Panc1 (cell line): Measurements from ENCODE around the gene KAT5. TPM values are rescaled to one million over a fixed set of nuclear protein-coding genes. Genes with fewer than 3 reads are reported as not detected.

Experiments
- ATAC-seq: fragments of 200-7000 bp; cut with Tn5 transposase; 2 replicates; pipeline ENCODE4 v1.9.1; 2020; ENCODE audit warnings: mild to moderate bottlenecking, moderate library complexity
- BruUV-seq: library from RNA; stranded (reverse); fragments of 400-500 nt; replicated peaks from 2 replicates; lab custom pipeline; 2021; lab: Mats Ljungman, UMichigan
- CTCF ChIA-PET: fragments of 300-600 bp; sonication (Branson Sonifier 250); formaldehyde crosslinking; loops from one replicate; lab custom pipeline; 2022; ENCODE audit warnings: antibody characterized with exemption; lab: Charles Lee
- POLR2A ChIA-PET: fragments of 300-600 bp; sonication (Branson Sonifier 250); formaldehyde crosslinking; loops from one replicate; lab custom pipeline; 2022; ENCODE audit warnings: antibody characterized with exemption; lab: Charles Lee
- DNase-seq: peaks from one replicate; pipeline ENCODE4 v3.0.0-alpha.2; 2010; ENCODE audit warnings: low read depth, low spot score
- H3K27ac ChIP-seq: 2 replicates; pipeline ENCODE4 v1.5.1; 2011; ENCODE audit warnings: mild to moderate bottlenecking, low read length, inconsistent platforms
- H3K27me3 ChIP-seq: fragments of 200-500 bp; sonication (Bioruptor generic); 2 replicates; pipeline ENCODE4 v1.6.0; 2014; ENCODE audit warnings: low read length, inconsistent platforms; ENCODE audit not compliant: control insufficient read depth, insufficient read depth
- H3K36me3 ChIP-seq: fragments of 200-500 bp; sonication (Bioruptor generic); 2 replicates; pipeline ENCODE4 v1.5.1; 2014; ENCODE audit warnings: inconsistent platforms, mild to moderate bottlenecking, low read length, moderate library complexity; ENCODE audit not compliant: control insufficient read depth, insufficient read depth
- H3K4me1 ChIP-seq: 2 replicates; pipeline ENCODE4 v1.5.1; 2011; ENCODE audit warnings: inconsistent platforms, mild to moderate bottlenecking, low read length, moderate library complexity; ENCODE audit not compliant: control insufficient read depth, insufficient read depth
- H3K4me3 ChIP-seq, 2 experiments: 2 replicates each; pipeline ENCODE4 v1.5.1; 2011 to 2012; ENCODE audit warnings: low read depth in 2 of 2, low read length in 2 of 2, mild to moderate bottlenecking in 2 of 2, inconsistent platforms in 1 of 2, moderate library complexity in 1 of 2
- H3K9me3 ChIP-seq: fragments of 200-500 bp; sonication (Bioruptor generic); 2 replicates; pipeline ENCODE4 v1.5.1; 2014; ENCODE audit warnings: low read depth, mild to moderate bottlenecking, inconsistent platforms, low read length, moderate library complexity; ENCODE audit not compliant: control insufficient read depth, insufficient read depth
- POLR2AphosphoS5 ChIP-seq: IDR thresholded peaks from 2 replicates; pipeline ENCODE4 v1.6.1; 2012; ENCODE audit warnings: mild to moderate bottlenecking, low read depth, low read length, moderate library complexity
- SIN3A ChIP-seq: IDR thresholded peaks from 2 replicates; pipeline ENCODE4 v1.6.1; 2012; ENCODE audit warnings: low read depth, mild to moderate bottlenecking, low read length, moderate library complexity, borderline replicate concordance; ENCODE audit not compliant: insufficient read depth
- TCF7L2 ChIP-seq: IDR thresholded peaks from 2 replicates; pipeline ENCODE4 v1.6.1; 2011; ENCODE audit warnings: mild to moderate bottlenecking, low read depth, low read length, inconsistent platforms
- in situ Hi-C: cut with HindIII; loops from 2 replicates; pipeline ENCODE4 v1.10.0; 2016; ENCODE audit warnings: low sequenced_read_pairs, low pct_unique_long_range_greater_than_20kb
- intact Hi-C: fragments of 100-400 bp; cut with micrococcal nuclease; formaldehyde crosslinking; loops from one replicate; pipeline ENCODE4 v1.10.0; 2022; ENCODE audit not compliant: unreplicated experiment
- total RNA-seq: library from RNA; stranded (reverse); gene quantifications from one replicate; pipeline ENCODE4 v1.2.1, GENCODE V29; 2021; ENCODE audit not compliant: unreplicated experiment
- TF ChIP-seq, protein P1 (sequence below): fragments of 450-650 bp; IDR thresholded peaks from 2 replicates; pipeline ENCODE4 v1.5.1; 2017; ENCODE audit warnings: mild to moderate bottlenecking
- TF ChIP-seq, protein P2 (sequence below), 2 experiments: IDR thresholded peaks; 2 replicates each; pipeline ENCODE4 v1.6.1; 2011 to 2012; ENCODE audit warnings: low read depth in 2 of 2, control low read depth in 1 of 2, low read length in 1 of 2, mild to moderate bottlenecking in 1 of 2, moderate library complexity in 1 of 2; ENCODE audit not compliant: insufficient read depth in 1 of 2

The KAT5 gene
- total RNA-seq, 1 experiment from 2014 or later: 84.2 TPM

DNA sequence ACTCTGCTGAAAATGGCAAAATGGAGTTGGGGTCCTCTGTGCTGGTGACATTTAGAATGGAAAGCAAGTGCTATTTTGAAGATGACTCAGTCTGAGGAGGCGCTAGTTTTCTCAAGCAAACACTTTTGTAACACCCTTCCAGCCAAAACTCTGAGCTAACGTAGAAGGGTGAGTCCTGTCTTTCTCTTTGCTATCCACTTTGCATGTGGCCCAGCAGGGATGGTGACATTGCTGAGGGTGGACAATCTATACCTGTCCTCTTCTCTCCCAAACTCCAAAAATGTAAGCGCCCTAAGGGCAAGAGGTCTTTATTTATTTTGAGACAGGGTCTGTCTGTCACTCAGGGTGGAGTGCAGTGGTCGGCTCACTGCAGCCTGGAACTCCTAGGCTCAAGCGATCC lies 3.6 kb upstream of the KAT5 start:
- Histone ChIP-seq H3K27me3 (0 out of 2 replicates have a peak, but pooled peaks cover 5% of the 10 kb centered on the region), H3K4me1 (peaks cover 12% of the 10 kb centered on the region), H3K27ac (no peak overlapping the region), H3K36me3 (peaks cover 3% of the 10 kb centered on the region; the same call in 1 of the 2 replicates), H3K4me3 (no peak overlapping the region), H3K9me3 (no peaks in the 10 kb centered on the region)
- BruUV-seq: no TSS peak
- ChIA-PET POLR2A (no interaction called here), CTCF (interaction anchor here (0.6 kb wide), 1 partner anchor 70 kb away, joined by 3 read pairs; no protein-coding TSS in a partner anchor)
- in situ Hi-C loops (no loop called here), intact Hi-C loops (loop anchor here (10.0 kb wide), 1 partner anchor 74 kb away; the partner anchor contains the start of gene SIPA1)
- ATAC-seq: no peak
- DNase-seq: no peak
- TF ChIP-seq, protein P1, sequence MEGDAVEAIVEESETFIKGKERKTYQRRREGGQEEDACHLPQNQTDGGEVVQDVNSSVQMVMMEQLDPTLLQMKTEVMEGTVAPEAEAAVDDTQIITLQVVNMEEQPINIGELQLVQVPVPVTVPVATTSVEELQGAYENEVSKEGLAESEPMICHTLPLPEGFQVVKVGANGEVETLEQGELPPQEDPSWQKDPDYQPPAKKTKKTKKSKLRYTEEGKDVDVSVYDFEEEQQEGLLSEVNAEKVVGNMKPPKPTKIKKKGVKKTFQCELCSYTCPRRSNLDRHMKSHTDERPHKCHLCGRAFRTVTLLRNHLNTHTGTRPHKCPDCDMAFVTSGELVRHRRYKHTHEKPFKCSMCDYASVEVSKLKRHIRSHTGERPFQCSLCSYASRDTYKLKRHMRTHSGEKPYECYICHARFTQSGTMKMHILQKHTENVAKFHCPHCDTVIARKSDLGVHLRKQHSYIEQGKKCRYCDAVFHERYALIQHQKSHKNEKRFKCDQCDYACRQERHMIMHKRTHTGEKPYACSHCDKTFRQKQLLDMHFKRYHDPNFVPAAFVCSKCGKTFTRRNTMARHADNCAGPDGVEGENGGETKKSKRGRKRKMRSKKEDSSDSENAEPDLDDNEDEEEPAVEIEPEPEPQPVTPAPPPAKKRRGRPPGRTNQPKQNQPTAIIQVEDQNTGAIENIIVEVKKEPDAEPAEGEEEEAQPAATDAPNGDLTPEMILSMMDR: no peak
- TF ChIP-seq, protein P2, sequence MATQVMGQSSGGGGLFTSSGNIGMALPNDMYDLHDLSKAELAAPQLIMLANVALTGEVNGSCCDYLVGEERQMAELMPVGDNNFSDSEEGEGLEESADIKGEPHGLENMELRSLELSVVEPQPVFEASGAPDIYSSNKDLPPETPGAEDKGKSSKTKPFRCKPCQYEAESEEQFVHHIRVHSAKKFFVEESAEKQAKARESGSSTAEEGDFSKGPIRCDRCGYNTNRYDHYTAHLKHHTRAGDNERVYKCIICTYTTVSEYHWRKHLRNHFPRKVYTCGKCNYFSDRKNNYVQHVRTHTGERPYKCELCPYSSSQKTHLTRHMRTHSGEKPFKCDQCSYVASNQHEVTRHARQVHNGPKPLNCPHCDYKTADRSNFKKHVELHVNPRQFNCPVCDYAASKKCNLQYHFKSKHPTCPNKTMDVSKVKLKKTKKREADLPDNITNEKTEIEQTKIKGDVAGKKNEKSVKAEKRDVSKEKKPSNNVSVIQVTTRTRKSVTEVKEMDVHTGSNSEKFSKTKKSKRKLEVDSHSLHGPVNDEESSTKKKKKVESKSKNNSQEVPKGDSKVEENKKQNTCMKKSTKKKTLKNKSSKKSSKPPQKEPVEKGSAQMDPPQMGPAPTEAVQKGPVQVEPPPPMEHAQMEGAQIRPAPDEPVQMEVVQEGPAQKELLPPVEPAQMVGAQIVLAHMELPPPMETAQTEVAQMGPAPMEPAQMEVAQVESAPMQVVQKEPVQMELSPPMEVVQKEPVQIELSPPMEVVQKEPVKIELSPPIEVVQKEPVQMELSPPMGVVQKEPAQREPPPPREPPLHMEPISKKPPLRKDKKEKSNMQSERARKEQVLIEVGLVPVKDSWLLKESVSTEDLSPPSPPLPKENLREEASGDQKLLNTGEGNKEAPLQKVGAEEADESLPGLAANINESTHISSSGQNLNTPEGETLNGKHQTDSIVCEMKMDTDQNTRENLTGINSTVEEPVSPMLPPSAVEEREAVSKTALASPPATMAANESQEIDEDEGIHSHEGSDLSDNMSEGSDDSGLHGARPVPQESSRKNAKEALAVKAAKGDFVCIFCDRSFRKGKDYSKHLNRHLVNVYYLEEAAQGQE (IDR thresholded peaks at IDR 0.05; ENCODE audit: insufficient read depth in 1 of 2, low read depth in 2 of 2, low read length in 1 of 2): no peak

DNA sequence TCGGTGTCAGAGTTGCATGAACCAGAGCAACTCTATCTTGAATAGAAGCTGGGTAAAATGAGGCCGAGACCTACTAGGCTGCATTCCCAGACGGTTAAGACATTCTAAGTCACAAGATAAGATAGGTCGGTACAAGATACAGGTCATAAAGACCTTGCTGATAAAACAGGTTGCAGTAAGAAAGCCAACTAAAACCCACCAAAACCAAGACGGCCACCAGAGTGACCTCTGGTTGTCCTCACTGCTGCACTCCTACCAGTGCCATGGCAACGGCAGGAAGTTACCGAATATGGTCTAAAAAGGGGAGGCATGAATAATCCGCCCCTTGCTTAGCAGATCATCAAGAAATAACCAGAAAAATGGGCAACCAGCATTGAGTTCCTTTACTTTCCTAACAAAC lies 2.4 kb upstream of the KAT5 start:
- BruUV-seq: no TSS peak
- peaks cover 9% of the 10 kb centered on the region; the same call in 1 of the 2 replicates for H3K36me3 ChIP-seq
- H3K27ac ChIP-seq: no peak overlapping the region
- ChIA-PET POLR2A (interaction anchor here (0.8 kb wide), 1 partner anchor 107 kb away, joined by 3 read pairs; no protein-coding TSS in a partner anchor), CTCF (interaction anchor here (0.6 kb wide), 1 partner anchor 98 kb away, joined by 5 read pairs; no protein-coding TSS in a partner anchor)
- H3K4me3 ChIP-seq: no peak overlapping the region
- DNase-seq: no peak
- TF ChIP-seq POLR2AphosphoS5: no peak
- no peak for TF ChIP-seq SIN3A
- TF ChIP-seq, protein P1: no peak
- TF ChIP-seq TCF7L2: no peak
- TF ChIP-seq, protein P2 (IDR thresholded peaks at IDR 0.05; ENCODE audit: insufficient read depth in 1 of 2, low read depth in 2 of 2, low read length in 1 of 2): no peak
- 0 out of 2 replicates have a peak, but pooled peaks cover 2% of the 10 kb centered on the region for H3K27me3 ChIP-seq
- no peaks in the 10 kb centered on the region for H3K9me3 ChIP-seq
- intact Hi-C loops (loop anchor here (5.0 to 10.0 kb wide), 2 partner anchors 75 to 108 kb away; partner anchors contain the start of gene SIPA1), in situ Hi-C loops (no loop called here)
- no peak for ATAC-seq
- peaks cover 12% of the 10 kb centered on the region for H3K4me1 ChIP-seq
